Ishikawa (cell line): Measurements from ENCODE around the gene YWHAE.

Experiments used
- CEBPB ChIP-seq: IDR thresholded peaks from 2 replicates; pipeline ENCODE4 v1.6.1; 2012
- CREB1 ChIP-seq: IDR thresholded peaks from 2 replicates; pipeline ENCODE4 v1.6.1; 2012; ENCODE audit warnings: low read depth
- EGR1 ChIP-seq: IDR thresholded peaks from 2 replicates; pipeline ENCODE4 v1.6.1; 2012
- EP300 ChIP-seq: IDR thresholded peaks from 2 replicates; pipeline ENCODE4 v1.6.1; 2012; ENCODE audit warnings: borderline replicate concordance
- FOXM1 ChIP-seq: IDR thresholded peaks from 2 replicates; pipeline ENCODE4 v1.6.1; 2012; ENCODE audit warnings: low read depth, borderline replicate concordance
- NFIC ChIP-seq: IDR thresholded peaks from 2 replicates; pipeline ENCODE4 v1.6.1; 2012
- RAD21 ChIP-seq: IDR thresholded peaks from 2 replicates; pipeline ENCODE4 v1.6.1; 2012; ENCODE audit warnings: low read depth
- TCF12 ChIP-seq: IDR thresholded peaks from 2 replicates; pipeline ENCODE4 v1.6.1; 2012; ENCODE audit warnings: low read depth
- USF1 ChIP-seq: IDR thresholded peaks from 2 replicates; pipeline ENCODE4 v1.6.1; 2012
- YY1 ChIP-seq: IDR thresholded peaks from 2 replicates; pipeline ENCODE4 v1.6.1; 2012; ENCODE audit warnings: low read depth
- ZBTB7A ChIP-seq: IDR thresholded peaks from 2 replicates; pipeline ENCODE4 v1.6.1; 2012; ENCODE audit warnings: low read depth
- TF ChIP-seq, protein P1 (sequence below): IDR thresholded peaks from 2 replicates; pipeline ENCODE4 v1.6.1; 2012
- TF ChIP-seq, protein P2 (sequence below): IDR thresholded peaks from 2 replicates; pipeline ENCODE4 v1.6.1; 2012; ENCODE audit warnings: low read depth, mild to moderate bottlenecking

GRCh38 chr17:1325766-1326165, 74.3 kb downstream of the YWHAE start:
- TF ChIP-seq CEBPB (no peak), EP300 (no peak), YY1 (no peak), NFIC (no peak), TCF12 (no peak), FOXM1 (no peak), EGR1 (no peak), RAD21 (no peak), USF1 (no peak), ZBTB7A (no peak), CREB1 (no peak)
- TF ChIP-seq, protein P1, sequence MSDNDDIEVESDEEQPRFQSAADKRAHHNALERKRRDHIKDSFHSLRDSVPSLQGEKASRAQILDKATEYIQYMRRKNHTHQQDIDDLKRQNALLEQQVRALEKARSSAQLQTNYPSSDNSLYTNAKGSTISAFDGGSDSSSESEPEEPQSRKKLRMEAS: no peak
- TF ChIP-seq, protein P2, sequence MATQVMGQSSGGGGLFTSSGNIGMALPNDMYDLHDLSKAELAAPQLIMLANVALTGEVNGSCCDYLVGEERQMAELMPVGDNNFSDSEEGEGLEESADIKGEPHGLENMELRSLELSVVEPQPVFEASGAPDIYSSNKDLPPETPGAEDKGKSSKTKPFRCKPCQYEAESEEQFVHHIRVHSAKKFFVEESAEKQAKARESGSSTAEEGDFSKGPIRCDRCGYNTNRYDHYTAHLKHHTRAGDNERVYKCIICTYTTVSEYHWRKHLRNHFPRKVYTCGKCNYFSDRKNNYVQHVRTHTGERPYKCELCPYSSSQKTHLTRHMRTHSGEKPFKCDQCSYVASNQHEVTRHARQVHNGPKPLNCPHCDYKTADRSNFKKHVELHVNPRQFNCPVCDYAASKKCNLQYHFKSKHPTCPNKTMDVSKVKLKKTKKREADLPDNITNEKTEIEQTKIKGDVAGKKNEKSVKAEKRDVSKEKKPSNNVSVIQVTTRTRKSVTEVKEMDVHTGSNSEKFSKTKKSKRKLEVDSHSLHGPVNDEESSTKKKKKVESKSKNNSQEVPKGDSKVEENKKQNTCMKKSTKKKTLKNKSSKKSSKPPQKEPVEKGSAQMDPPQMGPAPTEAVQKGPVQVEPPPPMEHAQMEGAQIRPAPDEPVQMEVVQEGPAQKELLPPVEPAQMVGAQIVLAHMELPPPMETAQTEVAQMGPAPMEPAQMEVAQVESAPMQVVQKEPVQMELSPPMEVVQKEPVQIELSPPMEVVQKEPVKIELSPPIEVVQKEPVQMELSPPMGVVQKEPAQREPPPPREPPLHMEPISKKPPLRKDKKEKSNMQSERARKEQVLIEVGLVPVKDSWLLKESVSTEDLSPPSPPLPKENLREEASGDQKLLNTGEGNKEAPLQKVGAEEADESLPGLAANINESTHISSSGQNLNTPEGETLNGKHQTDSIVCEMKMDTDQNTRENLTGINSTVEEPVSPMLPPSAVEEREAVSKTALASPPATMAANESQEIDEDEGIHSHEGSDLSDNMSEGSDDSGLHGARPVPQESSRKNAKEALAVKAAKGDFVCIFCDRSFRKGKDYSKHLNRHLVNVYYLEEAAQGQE: no peak
